Breast epithelium (tissue), 3 donors: ENCODE measurements around the gene MED20.

Experiments
- POLR2A ChIP-seq: fragments of 450-650 bp; IDR thresholded peaks from one replicate; pipeline ENCODE4 v1.6.1; 2016; ENCODE audit warnings: antibody characterized with exemption, mild to moderate bottlenecking, moderate library complexity
- TF ChIP-seq, protein P1 (sequence below), 3 donors: fragments of 450-650 bp; IDR thresholded peaks; one replicate each; pipeline ENCODE4 v1.5.1; 2016 to 2017; ENCODE audit warnings: antibody characterized with exemption in 3 of 3, mild to moderate bottlenecking in 3 of 3, moderate library complexity in 3 of 3

DNA sequence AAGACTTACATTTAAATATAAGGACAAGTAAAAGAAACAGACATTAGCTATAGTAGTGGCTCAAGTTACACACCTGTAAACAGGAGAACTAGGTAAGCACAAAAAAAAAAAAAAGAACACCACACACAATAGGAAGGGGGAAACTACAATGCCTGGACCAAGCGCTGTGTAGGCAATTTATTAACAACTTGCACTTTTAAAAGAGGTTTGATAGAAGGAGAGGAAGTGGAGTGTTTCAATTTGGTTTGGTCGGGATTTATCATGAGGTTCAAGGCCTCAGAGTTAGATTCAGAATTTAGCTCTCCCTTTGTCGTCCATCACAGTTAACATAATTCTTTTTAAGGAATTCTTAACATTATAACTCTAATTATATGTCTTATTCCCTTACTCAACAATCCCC, 24.7 kb downstream of the MED20 start:
- no peak for TF ChIP-seq POLR2A
- TF ChIP-seq, protein P1, sequence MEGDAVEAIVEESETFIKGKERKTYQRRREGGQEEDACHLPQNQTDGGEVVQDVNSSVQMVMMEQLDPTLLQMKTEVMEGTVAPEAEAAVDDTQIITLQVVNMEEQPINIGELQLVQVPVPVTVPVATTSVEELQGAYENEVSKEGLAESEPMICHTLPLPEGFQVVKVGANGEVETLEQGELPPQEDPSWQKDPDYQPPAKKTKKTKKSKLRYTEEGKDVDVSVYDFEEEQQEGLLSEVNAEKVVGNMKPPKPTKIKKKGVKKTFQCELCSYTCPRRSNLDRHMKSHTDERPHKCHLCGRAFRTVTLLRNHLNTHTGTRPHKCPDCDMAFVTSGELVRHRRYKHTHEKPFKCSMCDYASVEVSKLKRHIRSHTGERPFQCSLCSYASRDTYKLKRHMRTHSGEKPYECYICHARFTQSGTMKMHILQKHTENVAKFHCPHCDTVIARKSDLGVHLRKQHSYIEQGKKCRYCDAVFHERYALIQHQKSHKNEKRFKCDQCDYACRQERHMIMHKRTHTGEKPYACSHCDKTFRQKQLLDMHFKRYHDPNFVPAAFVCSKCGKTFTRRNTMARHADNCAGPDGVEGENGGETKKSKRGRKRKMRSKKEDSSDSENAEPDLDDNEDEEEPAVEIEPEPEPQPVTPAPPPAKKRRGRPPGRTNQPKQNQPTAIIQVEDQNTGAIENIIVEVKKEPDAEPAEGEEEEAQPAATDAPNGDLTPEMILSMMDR (IDR thresholded peaks at IDR 0.05) = no peak
